NCI-H128 (cell line): ENCODE measurements around the gene COQ8B.

ENCODE experiments used
- DNase-seq: peaks from one replicate; lab custom pipeline; 2025; ENCODE audit not compliant: unreplicated experiment; lab: John Stamatoyannopoulos, UW

Gene COQ8B

GRCh38 chr19:40693150-40693788 lies 23.4 kb downstream of the COQ8B start:
- no peak for DNase-seq

- DNase-seq: no peak
Measured at GRCh38 chr19:40692212-40692551, 24.5 kb downstream of the COQ8B start.

- DNase-seq: no peak
Measured at GRCh38 chr19:40691421-40692211, 25.1 kb downstream of the COQ8B start.

GRCh38 chr19:40690693-40691420 lies 25.8 kb downstream of the COQ8B start:
- peak; percentile 62 for DNase-seq

GRCh38 chr19:40690050-40690692 lies 26.5 kb downstream of the COQ8B start, which contains the start of gene NUMBL:
NUMBL (minus strand) TSS chr19:40690651; CDS start chr19:40690483, 168 bp downstream.
- no peak for DNase-seq

GRCh38 chr19:40689339-40690049 lies 27.2 kb downstream of the COQ8B start:
- no peak for DNase-seq

- no peak for DNase-seq
Measured at GRCh38 chr19:40688987-40689338, 27.7 kb downstream of the COQ8B start.

GRCh38 chr19:40688309-40688708 lies 28.4 kb downstream of the COQ8B start:
- DNase-seq: no peak

- no peak for DNase-seq
Measured at GRCh38 chr19:40687525-40688016, 29.1 kb downstream of the COQ8B start.

- no peak for DNase-seq
Measured at GRCh38 chr19:40686882-40687524, 29.7 kb downstream of the COQ8B start.

GRCh38 chr19:40685563-40685962 lies 31.1 kb downstream of the COQ8B start:
- no peak for DNase-seq

- DNase-seq: no peak
Measured at GRCh38 chr19:40685016-40685526, 31.6 kb downstream of the COQ8B start.

- DNase-seq: no peak
Measured at GRCh38 chr19:40684280-40684679, 32.4 kb downstream of the COQ8B start.

GRCh38 chr19:40683437-40683836 lies 33.2 kb downstream of the COQ8B start:
- no peak for DNase-seq

GRCh38 chr19:40682431-40682964 lies 34.2 kb downstream of the COQ8B start:
- no peak for DNase-seq

- no peak for DNase-seq
Measured at GRCh38 chr19:40681039-40681438, 35.6 kb downstream of the COQ8B start.

GRCh38 chr19:40677156-40677555 lies 39.5 kb downstream of the COQ8B start:
- no peak for DNase-seq

- DNase-seq: no peak
Measured at GRCh38 chr19:40674291-40674690, 42.4 kb downstream of the COQ8B start.

GRCh38 chr19:40673397-40673796 lies 43.3 kb downstream of the COQ8B start:
- DNase-seq: no peak
